Osteoblast (primary cell): ENCODE data around the gene EPC2. TPM values are rescaled to one million over a fixed set of nuclear protein-coding genes. Genes with fewer than 3 reads are reported as not detected.
A peak's percentile ranks its signal among the peaks of the same experiment; 100 is the strongest.
"Not testable (repeated sequence)": the region's sequence is repeated elsewhere in the genome, so short reads cannot be mapped to it uniquely, and the experiment has no call there.

Experiments
- DNase-seq: peaks from one replicate; pipeline ENCODE4 v3.0.0; 2011; ENCODE audit warnings: low spot score, mixed read lengths; ENCODE audit not compliant: insufficient read length; ENCODE audit errors: missing footprints
- H2AFZ ChIP-seq: 2 replicates; pipeline ENCODE4 v1.6.0; 2011; ENCODE audit warnings: mild to moderate bottlenecking, low read length
- H3K27ac ChIP-seq: 2 replicates; pipeline ENCODE4 v1.5.1; 2011; ENCODE audit warnings: mild to moderate bottlenecking, low read depth, low read length, moderate library complexity
- H3K27me3 ChIP-seq: 2 replicates; pipeline ENCODE4 v1.6.0; 2012; ENCODE audit warnings: mild to moderate bottlenecking, control low read depth, inconsistent platforms, low read length, moderate library complexity; ENCODE audit not compliant: insufficient read depth
- H3K36me3 ChIP-seq: 2 replicates; pipeline ENCODE4 v1.5.1; 2011; ENCODE audit warnings: mild to moderate bottlenecking, low read length, control low read depth, moderate library complexity; ENCODE audit not compliant: insufficient read depth
- H3K4me1 ChIP-seq: 2 replicates; pipeline ENCODE4 v1.5.1; 2011; ENCODE audit warnings: mild to moderate bottlenecking, low read length, control low read depth, moderate library complexity; ENCODE audit not compliant: insufficient read depth
- H3K4me2 ChIP-seq: 2 replicates; pipeline ENCODE4 v1.6.0; 2011; ENCODE audit warnings: mild to moderate bottlenecking, low read length; ENCODE audit not compliant: insufficient read depth
- H3K4me3 ChIP-seq: fragments of 200-600 bp; sonication (generic); 3 replicates; pipeline ENCODE4 v1.5.1; 2012; ENCODE audit warnings: mild to moderate bottlenecking, low read length, inconsistent platforms; ENCODE audit not compliant: insufficient read depth
- H3K79me2 ChIP-seq: 2 replicates; pipeline ENCODE4 v1.6.0; 2012; ENCODE audit warnings: mild to moderate bottlenecking, low read length, control low read depth, inconsistent platforms; ENCODE audit not compliant: insufficient read depth
- H3K9me3 ChIP-seq: 2 replicates; pipeline ENCODE4 v1.5.1; 2011; ENCODE audit warnings: low read depth, low read length, control low read depth
- H4K20me1 ChIP-seq: 2 replicates; pipeline ENCODE4 v1.6.0; 2012; ENCODE audit warnings: mild to moderate bottlenecking, low read length, control low read depth; ENCODE audit not compliant: insufficient read depth
- CTCF ChIP-seq: IDR thresholded peaks from 2 replicates; pipeline ENCODE4 v1.5.1; 2011; ENCODE audit warnings: mild to moderate bottlenecking, low read depth, low read length, moderate library complexity; ENCODE audit errors: extremely low read depth
- total RNA-seq: library from RNA; depleted of rRNA; stranded (reverse); fragments of >200 nt; gene quantifications from 2 replicates; pipeline ENCODE4 v1.2.3, GENCODE V29; 2012

EPC2 gene
- total RNA-seq, 1 donor: 29.3 TPM

GRCh38 chr2:148770047-148770446 lies 125.5 kb downstream of the EPC2 start:
- Histone ChIP-seq H3K4me1 (no peaks in the 10 kb centered on the region), H3K4me2 (no peak overlapping the region), H3K79me2 (no peaks in the 10 kb centered on the region), H2AFZ (no peak overlapping the region), H3K36me3 (peaks cover 28% of the 10 kb centered on the region), H3K9me3 (no peaks in the 10 kb centered on the region), H3K27ac (no peak overlapping the region), H3K27me3 (no peaks in the 10 kb centered on the region), H4K20me1 (no peaks in the 10 kb centered on the region), H3K4me3 (no peak overlapping the region)
- no peak for TF ChIP-seq CTCF
- no peak for DNase-seq

GRCh38 chr2:148781544-148781943 lies 137.0 kb downstream of the EPC2 start:
- H3K36me3 ChIP-seq: peaks cover 25% of the 10 kb centered on the region
- H3K4me2 ChIP-seq: peak overlapping the region; percentile 1
- H3K4me1 ChIP-seq: peaks cover 12% of the 10 kb centered on the region
- H3K9me3 ChIP-seq: no peaks in the 10 kb centered on the region
- H3K4me3 ChIP-seq: no peak overlapping the region
- peak overlapping the region; percentile 9 for H3K27ac ChIP-seq
- H4K20me1 ChIP-seq: no peaks in the 10 kb centered on the region
- no peak for TF ChIP-seq CTCF
- no peak for DNase-seq
- no peak overlapping the region for H2AFZ ChIP-seq
- no peaks in the 10 kb centered on the region for H3K27me3 ChIP-seq
- H3K79me2 ChIP-seq: no peaks in the 10 kb centered on the region

GRCh38 chr2:148789059-148789458 lies 144.5 kb downstream of the EPC2 start:
- H3K79me2 ChIP-seq: no peaks in the 10 kb centered on the region
- H4K20me1 ChIP-seq: no peaks in the 10 kb centered on the region
- no peak overlapping the region for H2AFZ ChIP-seq
- H3K4me2 ChIP-seq: no peak overlapping the region
- peaks cover 23% of the 10 kb centered on the region for H3K36me3 ChIP-seq
- no peak for DNase-seq
- H3K27ac ChIP-seq: no peak overlapping the region
- no peaks in the 10 kb centered on the region for H3K4me1 ChIP-seq
- no peaks in the 10 kb centered on the region for H3K9me3 ChIP-seq
- no peaks in the 10 kb centered on the region for H3K27me3 ChIP-seq
- H3K4me3 ChIP-seq: no peak overlapping the region
- no peak for TF ChIP-seq CTCF

- H3K4me2 ChIP-seq, DNase-seq, H3K4me1 ChIP-seq, H3K27ac ChIP-seq, H2AFZ ChIP-seq, H3K79me2 ChIP-seq, H3K4me3 ChIP-seq, H3K9me3 ChIP-seq, H3K27me3 ChIP-seq, H4K20me1 ChIP-seq: not testable (repeated sequence)
- H3K36me3 ChIP-seq: peaks cover 13% of the 10 kb centered on the region
Observed at GRCh38 chr2:148790172-148790571, 145.6 kb downstream of the EPC2 start.

GRCh38 chr2:148794558-148794957 lies 150.0 kb downstream of the EPC2 start:
- Histone ChIP-seq H3K27ac (no peak overlapping the region), H4K20me1 (no peaks in the 10 kb centered on the region), H3K36me3 (no peaks in the 10 kb centered on the region), H3K9me3 (no peaks in the 10 kb centered on the region), H2AFZ (no peak overlapping the region), H3K4me3 (no peak overlapping the region), H3K4me1 (peaks cover 4% of the 10 kb centered on the region), H3K27me3 (peaks cover 4% of the 10 kb centered on the region), H3K4me2 (no peak overlapping the region), H3K79me2 (no peaks in the 10 kb centered on the region)
- peak; percentile 48 for DNase-seq
- TF ChIP-seq CTCF: no peak
